HEK293 (cell line): ENCODE results near the gene ENOX2.

Source experiments
- ZNF274 ChIP-seq, 2 experiments: fragments of 200-500 bp in 1 of 2; fragments of 450-650 bp in 1 of 2; sonication (Bioruptor generic) in 1 of 2; formaldehyde crosslinking in 1 of 2; IDR thresholded peaks; 2 replicates each; pipeline versions ENCODE4 v1.5.1 to v1.6.1; 2014 to 2016; ENCODE audit warnings: borderline replicate concordance in 1 of 2, inconsistent platforms in 1 of 2, low read length in 1 of 2, missing biosample characterization in 1 of 2, missing genetic modification characterization in 1 of 2
- TF ChIP-seq, protein P1 (sequence below): fragments of 450-650 bp; formaldehyde crosslinking; IDR thresholded peaks from 2 replicates; pipeline ENCODE4 v1.5.1; 2016; ENCODE audit warnings: missing biosample characterization, missing genetic modification characterization

DNA sequence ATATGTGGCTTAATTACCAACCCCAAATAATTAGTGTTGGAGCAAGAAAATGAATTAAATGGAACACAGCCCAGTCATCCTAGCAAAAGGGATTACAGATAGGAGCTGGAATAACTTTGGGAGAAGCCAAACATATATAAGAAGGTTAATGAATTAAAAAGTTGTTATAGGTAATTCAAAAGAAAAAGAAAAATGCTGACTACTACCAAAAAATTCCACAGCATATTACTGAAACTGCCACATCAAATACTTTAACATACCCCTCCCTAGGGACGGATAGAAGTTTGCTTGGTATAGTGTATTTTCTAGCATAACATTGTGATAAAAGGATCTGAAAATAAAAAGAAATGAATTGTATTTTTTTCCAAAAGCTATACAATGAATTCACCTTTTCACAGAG, 99.5 kb downstream of the ENOX2 start:
- TF ChIP-seq ZNF274 (IDR thresholded peaks at IDR 0.05; ENCODE audit: low read length) = no peak
- TF ChIP-seq ZNF274 (tag by site-specific recombination; IDR thresholded peaks at IDR 0.05; ENCODE audit: borderline replicate concordance) = no peak
- TF ChIP-seq, protein P1, sequence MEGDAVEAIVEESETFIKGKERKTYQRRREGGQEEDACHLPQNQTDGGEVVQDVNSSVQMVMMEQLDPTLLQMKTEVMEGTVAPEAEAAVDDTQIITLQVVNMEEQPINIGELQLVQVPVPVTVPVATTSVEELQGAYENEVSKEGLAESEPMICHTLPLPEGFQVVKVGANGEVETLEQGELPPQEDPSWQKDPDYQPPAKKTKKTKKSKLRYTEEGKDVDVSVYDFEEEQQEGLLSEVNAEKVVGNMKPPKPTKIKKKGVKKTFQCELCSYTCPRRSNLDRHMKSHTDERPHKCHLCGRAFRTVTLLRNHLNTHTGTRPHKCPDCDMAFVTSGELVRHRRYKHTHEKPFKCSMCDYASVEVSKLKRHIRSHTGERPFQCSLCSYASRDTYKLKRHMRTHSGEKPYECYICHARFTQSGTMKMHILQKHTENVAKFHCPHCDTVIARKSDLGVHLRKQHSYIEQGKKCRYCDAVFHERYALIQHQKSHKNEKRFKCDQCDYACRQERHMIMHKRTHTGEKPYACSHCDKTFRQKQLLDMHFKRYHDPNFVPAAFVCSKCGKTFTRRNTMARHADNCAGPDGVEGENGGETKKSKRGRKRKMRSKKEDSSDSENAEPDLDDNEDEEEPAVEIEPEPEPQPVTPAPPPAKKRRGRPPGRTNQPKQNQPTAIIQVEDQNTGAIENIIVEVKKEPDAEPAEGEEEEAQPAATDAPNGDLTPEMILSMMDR (tag by site-specific recombination) = no peak
